ENCODE results near the gene TMEM220. TPM values are rescaled to one million over a fixed set of nuclear protein-coding genes. Genes with fewer than 3 reads are reported as not detected.

TMEM220 gene
- 10 to 100 TPM in 2 of 8 experiments, 1 to 10 TPM in 6; 1.1 to 18.7 (median 1.9) TPM for total RNA-seq

DNA sequence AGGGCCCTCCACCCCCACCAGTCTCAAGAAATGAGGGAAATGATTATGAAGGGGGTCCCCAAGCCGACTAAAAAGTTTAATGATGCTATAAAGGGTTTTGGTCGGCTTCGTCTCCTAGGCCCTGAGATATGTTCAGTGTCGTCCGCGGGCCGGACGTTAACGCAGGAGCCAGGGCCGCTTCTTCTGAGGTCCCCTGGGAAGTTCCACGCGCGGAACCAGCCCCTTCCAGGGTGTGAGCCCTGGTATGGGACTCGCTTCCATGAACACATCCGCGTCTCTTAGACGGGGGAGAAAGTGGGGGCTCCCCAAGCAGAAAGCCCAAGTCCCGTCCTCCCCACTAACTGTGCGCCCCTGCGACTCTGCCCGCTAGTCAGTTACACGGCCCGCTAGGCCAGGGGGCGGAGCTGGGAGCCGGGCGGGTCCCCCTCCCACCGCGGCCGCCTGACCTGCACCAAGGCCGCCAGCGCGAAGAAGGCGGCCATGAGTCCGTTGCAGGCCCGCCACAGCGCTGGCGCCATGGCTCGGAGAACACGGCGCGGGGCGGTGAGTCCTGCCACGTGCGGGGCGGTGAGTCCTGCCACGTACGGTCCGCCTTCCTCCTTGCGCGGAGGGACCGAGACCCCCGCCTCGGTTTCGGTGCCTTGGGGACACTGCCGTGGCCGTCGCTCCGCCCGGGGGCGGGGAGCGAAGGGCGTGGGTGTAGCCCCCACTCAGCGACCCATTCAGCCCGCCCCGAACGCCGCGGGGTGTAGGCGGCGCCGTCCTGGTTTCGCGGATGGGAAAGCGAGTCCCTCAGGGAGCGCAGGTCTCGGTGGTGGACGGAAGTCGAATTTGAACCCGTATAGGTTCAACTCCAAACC lies at the start of gene TMEM220:
TSS of gene TMEM220 (minus strand) at position 690 of the 860 bp plus-strand sequence. CDS start at position 518, 172 bp downstream.
- in situ Hi-C loops (cut with MboI; ENCODE audit: low pct_unique_long_range_greater_than_20kb in 2 of 9, low sequenced_read_pairs in 9 of 9, unreplicated experiment in 9 of 9), result loop anchor here in 5 of 9 experiments (10.0 to 25.0 kb wide), 3 partner anchors 108 to 408 kb away; partner anchors contain the start of gene PIRT (in 2 of the 5)
- 1 to 41% (median 11%) methylated on average over 4 to 33 of the region's 79 CpGs; no CpG with 5 or more reads in 1 of the 10 experiments for WGBS, 10 experiments
- ATAC-seq (replicated peaks in 6 of 8), result peak; percentile 71 to 92 (median 88)
- H3K4me3 ChIP-seq, result peak within 1 kb of the TSS; percentile 26 to 41 (median 38)
- peak within 1 kb of the TSS in 1 of 2 donors; percentile 62 for H3K27ac ChIP-seq
- H3K4me1 ChIP-seq (replicated peaks in 1 of 2), result peaks cover 2 to 3% of the 10 kb centered on the region in 2 donors

DNA sequence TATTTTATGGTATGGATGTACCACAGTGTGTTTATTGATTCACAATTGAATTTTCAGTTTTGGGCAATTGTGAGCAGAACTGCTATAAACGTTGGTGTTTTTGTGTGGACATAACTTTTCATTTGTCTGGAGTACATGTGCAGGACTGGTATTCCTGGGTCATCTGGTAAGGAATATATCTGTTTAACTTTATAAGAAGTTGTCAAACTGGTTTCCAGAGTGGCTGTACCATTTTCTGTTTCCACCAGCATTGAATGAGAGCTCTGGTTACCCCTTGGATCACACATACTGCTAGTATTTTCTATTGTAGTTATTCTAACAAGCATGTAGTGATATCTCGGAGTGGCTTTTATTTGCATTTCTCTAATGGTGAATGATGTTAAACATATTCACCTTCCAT lies 49.8 kb upstream of the TMEM220 start:
- no peak for ATAC-seq (replicated peaks in 6 of 8)
- H3K4me3 ChIP-seq, result no peak overlapping the region
- in situ Hi-C loops (cut with MboI; ENCODE audit: low pct_unique_long_range_greater_than_20kb in 2 of 9, low sequenced_read_pairs in 9 of 9, unreplicated experiment in 9 of 9), result loop anchor here in 1 of 9 experiments (25.0 kb wide), 1 partner anchor 142 kb away; no protein-coding TSS in a partner anchor
- H3K27ac ChIP-seq, result no peak overlapping the region
- no peaks in the 10 kb centered on the region for H3K4me1 ChIP-seq (replicated peaks in 1 of 2)
- WGBS, 10 experiments, result 50 to 100% (median 86%) methylated on average over 1 to 2 of the region's 2 CpGs; no CpG with 5 or more reads in 3 of the 10 experiments

DNA sequence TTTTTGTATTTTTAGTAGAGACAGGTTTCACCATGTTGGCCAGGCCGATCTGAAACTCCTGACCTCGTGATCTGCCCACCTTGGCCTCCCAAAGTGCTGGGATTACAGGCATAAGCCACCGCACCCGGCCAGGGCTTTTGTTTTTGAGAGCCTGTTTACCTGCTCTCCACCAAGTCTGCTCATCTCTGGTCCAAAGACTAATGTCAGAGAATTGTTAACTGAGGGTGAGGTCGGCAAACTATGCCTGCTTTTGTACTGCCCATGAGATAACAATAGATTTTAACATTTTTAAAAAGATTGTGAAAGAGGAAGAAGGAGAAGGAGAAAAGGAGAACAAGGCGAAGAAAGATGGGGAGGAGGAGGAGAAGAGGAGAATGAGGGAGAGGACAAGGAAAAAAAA lies 48.1 kb upstream of the TMEM220 start:
- WGBS, 10 experiments, result 45 to 100% (median 73%) methylated on average over 2 to 6 of the region's 6 CpGs
- H3K4me1 ChIP-seq (replicated peaks in 1 of 2), result peaks cover 0 to 4% of the 10 kb centered on the region in 2 donors
- no peak for ATAC-seq (replicated peaks in 6 of 8)
- in situ Hi-C loops (cut with MboI; ENCODE audit: low pct_unique_long_range_greater_than_20kb in 2 of 9, low sequenced_read_pairs in 9 of 9, unreplicated experiment in 9 of 9), result loop anchor here in 1 of 9 experiments (25.0 kb wide), 1 partner anchor 141 kb away; no protein-coding TSS in a partner anchor
- no peak overlapping the region for H3K4me3 ChIP-seq
- no peak overlapping the region for H3K27ac ChIP-seq

DNA sequence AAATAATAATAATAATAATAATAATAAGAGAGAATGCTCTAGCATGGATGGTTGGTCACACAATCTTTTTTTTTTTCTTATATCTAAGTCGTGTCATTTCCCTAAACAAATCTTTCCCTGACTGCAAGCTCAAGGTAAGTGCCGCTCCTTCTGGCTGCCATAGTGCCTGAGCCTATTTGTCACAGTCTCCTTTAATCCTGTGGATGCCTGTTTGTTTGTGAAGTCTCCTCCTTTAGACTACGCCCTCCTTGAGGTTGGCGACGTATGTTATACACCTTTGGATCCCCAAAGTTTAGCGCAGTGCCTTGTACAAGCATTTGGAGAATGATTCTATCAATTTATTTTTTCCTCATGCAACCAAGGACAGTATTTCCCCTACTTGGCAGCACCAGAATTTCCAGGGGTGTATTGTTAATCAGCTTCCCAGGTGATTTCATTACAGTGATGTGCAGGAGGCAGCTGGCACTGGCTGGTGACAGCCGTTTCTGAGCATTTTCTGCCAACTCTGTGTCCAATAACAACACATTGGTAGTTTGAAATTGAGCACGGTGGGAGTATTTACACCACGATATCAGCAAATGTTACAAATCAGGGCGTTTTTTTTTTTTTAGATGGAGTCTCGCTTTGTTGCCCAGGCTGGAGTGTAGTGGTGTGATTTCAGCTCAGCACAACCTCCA lies 47.4 kb upstream of the TMEM220 start:
- Histone ChIP-seq H3K4me1 (replicated peaks in 1 of 2) (peaks cover 0 to 7% of the 10 kb centered on the region in 2 donors), H3K27ac (no peak overlapping the region), H3K4me3 (no peak overlapping the region)
- 59 to 100% (median 87%) methylated on average over 1 to 9 of the region's 11 CpGs; no CpG with 5 or more reads in 1 of the 10 experiments for WGBS, 10 experiments
- in situ Hi-C loops (cut with MboI; ENCODE audit: low pct_unique_long_range_greater_than_20kb in 2 of 9, low sequenced_read_pairs in 9 of 9, unreplicated experiment in 9 of 9), result loop anchor here in 1 of 9 experiments (25.0 kb wide), 1 partner anchor 140 kb away; no protein-coding TSS in a partner anchor
- ATAC-seq (replicated peaks in 6 of 8), result no peak

DNA sequence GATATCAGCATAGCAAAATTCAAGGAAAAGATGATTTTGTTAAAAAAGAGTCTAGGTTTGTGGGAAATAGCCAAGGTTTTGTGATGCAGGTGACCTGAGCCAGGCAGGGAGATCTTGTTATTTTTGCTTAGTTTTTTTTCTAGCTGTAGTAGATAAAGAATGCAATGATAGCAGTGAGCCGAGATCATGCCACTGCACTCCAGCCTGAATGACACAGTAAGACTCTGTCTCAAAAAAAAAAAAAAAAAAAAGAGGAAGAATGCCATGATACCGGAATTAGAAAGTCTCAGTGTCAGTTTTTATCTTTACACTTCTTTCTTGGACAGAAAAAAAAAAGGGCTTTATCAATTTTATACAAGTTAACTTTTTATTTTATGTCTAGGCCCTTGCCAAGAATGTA lies 46.6 kb upstream of the TMEM220 start:
- in situ Hi-C loops (cut with MboI; ENCODE audit: low pct_unique_long_range_greater_than_20kb in 2 of 9, low sequenced_read_pairs in 9 of 9, unreplicated experiment in 9 of 9), result loop anchor here in 1 of 9 experiments (25.0 kb wide), 1 partner anchor 139 kb away; no protein-coding TSS in a partner anchor
- WGBS, 10 experiments, result 6 to 100% (median 87%) methylated on average over 1 to 2 of the region's 2 CpGs
- ATAC-seq (replicated peaks in 6 of 8), result no peak

DNA sequence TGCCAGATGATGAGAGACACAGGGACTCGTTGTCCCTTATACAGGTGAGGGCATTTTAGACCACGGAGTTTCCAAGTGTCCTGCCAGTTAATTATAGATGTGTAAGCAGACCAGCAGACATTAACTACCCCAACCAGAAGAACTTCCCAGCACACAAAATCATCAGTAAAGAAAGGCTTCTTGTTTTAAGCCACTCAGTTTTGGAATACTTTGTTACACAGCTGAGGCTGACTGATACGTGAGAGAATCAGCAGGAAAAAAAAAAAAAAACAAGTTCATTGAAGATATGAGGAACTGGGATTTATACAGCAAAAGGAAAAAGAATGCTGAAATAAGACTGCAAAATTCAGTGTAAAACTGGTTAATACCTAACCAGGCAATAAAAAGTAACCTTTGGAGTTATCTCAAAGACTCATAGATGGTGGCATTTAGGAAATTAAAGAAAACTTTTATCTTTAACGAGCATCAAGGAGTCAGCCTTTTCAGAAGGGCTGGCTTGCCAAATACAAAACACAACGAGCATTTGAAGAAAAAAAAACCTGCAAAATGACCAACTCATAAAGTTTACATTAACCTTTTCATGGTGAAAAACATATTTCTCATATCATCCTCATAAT lies 46.0 kb upstream of the TMEM220 start:
- in situ Hi-C loops (cut with MboI; ENCODE audit: low pct_unique_long_range_greater_than_20kb in 2 of 9, low sequenced_read_pairs in 9 of 9, unreplicated experiment in 9 of 9), result loop anchor here in 1 of 9 experiments (25.0 kb wide), 1 partner anchor 139 kb away; no protein-coding TSS in a partner anchor
- WGBS, 10 experiments, result 34 to 90% (median 76%) methylated on average over 2 to 5 of the region's 5 CpGs; no CpG with 5 or more reads in 1 of the 10 experiments
- no peak overlapping the region for H3K4me3 ChIP-seq
- H3K27ac ChIP-seq, result no peak overlapping the region
- peaks cover 0 to 7% of the 10 kb centered on the region in 2 donors for H3K4me1 ChIP-seq (replicated peaks in 1 of 2)
- no peak for ATAC-seq (replicated peaks in 6 of 8)

More for the DNA sequence above, 46.6 kb upstream of the TMEM220 start:
- peaks cover 0 to 7% of the 10 kb centered on the region in 2 donors for H3K4me1 ChIP-seq (replicated peaks in 1 of 2)
- no peak overlapping the region for H3K4me3 ChIP-seq
- H3K27ac ChIP-seq, result no peak overlapping the region

DNA sequence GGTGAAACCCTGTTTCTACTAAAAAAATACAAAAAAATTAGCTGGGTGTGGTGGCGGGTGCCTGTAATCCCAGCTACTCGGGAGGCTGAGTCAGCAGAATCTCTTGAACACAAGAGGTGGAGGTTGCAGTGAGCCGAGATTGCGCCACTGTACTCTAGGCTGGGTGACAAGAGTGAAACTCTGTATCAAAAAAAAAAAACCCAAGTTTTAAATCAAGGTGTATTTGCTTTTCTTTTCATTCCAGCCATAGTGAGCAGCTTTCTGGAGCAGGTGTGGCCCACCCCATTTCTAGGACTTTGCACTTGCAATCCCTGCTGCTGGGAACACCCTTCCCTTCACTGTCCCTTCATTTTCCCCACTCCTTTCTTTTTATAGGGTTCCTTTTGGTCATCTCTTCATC lies 45.2 kb upstream of the TMEM220 start:
- 55 to 100% (median 100%) methylated on average over 1 to 2 of the region's 4 CpGs; no CpG with 5 or more reads in 3 of the 10 experiments for WGBS, 10 experiments
- H3K4me1 ChIP-seq (replicated peaks in 1 of 2), result peaks cover 0 to 7% of the 10 kb centered on the region in 2 donors
- in situ Hi-C loops (cut with MboI; ENCODE audit: low pct_unique_long_range_greater_than_20kb in 2 of 9, low sequenced_read_pairs in 9 of 9, unreplicated experiment in 9 of 9), result loop anchor here in 1 of 9 experiments (25.0 kb wide), 1 partner anchor 138 kb away; no protein-coding TSS in a partner anchor
- no peak for ATAC-seq (replicated peaks in 6 of 8)
- no peak overlapping the region for H3K27ac ChIP-seq
- H3K4me3 ChIP-seq, result no peak overlapping the region

DNA sequence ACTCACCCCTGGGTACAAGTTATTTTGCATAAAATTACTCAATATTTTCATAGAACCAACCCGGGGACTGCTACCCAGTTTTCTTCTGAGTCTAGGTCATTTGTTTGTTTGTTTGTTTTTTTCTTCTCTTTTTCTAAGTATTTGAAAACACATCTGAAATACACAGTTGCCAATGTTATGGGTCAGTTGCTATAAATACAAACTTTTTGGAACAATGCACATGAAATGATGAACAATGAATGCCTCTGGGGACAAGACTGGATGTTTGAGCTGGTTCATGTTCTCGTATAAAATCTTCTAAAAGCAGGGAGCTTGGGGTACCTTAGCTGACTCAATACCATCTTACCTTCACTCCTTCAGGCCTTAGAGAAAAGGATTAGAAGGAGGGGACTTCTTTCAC lies 43.6 kb upstream of the TMEM220 start:
- Histone ChIP-seq H3K4me1 (replicated peaks in 1 of 2) (peaks cover 5 to 7% of the 10 kb centered on the region in 2 donors), H3K4me3 (no peak overlapping the region), H3K27ac (no peak overlapping the region)
- in situ Hi-C loops (cut with MboI; ENCODE audit: low pct_unique_long_range_greater_than_20kb in 2 of 9, low sequenced_read_pairs in 9 of 9, unreplicated experiment in 9 of 9), result no loop called here
- no peak for ATAC-seq (replicated peaks in 6 of 8)
- 0 to 73% (median 53%) methylated on average over 1 to 2 of the region's 2 CpGs for WGBS, 10 experiments

DNA sequence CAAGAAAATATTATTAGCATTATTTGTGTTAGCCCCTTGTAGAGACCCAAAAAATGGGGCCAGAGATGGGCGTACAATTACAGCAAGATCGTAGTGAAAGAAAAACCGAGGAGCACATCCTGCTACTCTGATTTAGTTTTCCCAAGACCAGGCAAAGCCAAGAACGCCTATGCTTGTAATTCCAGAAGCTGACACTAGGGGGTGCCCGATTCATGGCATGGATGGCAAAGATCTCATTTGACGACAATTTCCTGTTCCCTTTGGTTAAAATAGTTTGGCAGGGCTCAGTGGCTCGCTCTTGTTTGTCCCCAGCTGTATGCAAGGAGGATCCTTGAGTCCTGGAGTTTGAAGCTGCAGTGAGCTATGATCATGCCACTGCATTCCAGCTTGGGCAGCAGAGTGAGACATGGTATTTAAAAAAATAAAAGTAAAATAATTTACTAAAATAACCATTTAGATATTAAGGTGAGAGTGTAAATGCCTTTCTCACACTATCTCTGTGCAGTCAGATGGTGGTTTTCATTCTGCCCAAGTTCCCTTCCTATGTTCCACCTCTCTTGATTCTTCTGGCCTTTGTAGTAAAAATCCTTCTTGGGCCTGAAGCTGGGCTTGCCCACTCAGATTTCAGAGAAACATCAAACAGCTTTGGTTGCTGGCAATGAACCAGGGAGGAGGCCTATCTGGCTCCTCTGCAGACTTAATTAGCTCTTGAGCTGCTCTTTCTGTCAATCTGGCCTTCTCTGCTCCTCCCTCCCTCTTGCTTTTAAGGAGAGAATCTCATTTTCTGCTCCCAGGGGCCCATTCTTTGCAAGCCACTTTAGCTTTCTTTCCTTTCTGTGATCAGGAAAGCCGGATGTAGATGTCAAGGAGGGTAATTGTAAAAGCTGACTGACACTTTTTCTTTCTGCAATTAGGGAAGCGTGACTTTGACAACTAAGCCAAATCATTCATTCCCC lies 42.9 kb upstream of the TMEM220 start:
- H3K4me3 ChIP-seq, result no peak overlapping the region
- in situ Hi-C loops (cut with MboI; ENCODE audit: low pct_unique_long_range_greater_than_20kb in 2 of 9, low sequenced_read_pairs in 9 of 9, unreplicated experiment in 9 of 9), result no loop called here
- peak; percentile 15 to 56 (median 40) for ATAC-seq (replicated peaks in 6 of 8)
- 0 to 67% (median 26%) methylated on average over 2 to 9 of the region's 9 CpGs; no CpG with 5 or more reads in 1 of the 10 experiments for WGBS, 10 experiments
- no peak overlapping the region for H3K27ac ChIP-seq
- H3K4me1 ChIP-seq (replicated peaks in 1 of 2), result peaks cover 6 to 7% of the 10 kb centered on the region in 2 donors

DNA sequence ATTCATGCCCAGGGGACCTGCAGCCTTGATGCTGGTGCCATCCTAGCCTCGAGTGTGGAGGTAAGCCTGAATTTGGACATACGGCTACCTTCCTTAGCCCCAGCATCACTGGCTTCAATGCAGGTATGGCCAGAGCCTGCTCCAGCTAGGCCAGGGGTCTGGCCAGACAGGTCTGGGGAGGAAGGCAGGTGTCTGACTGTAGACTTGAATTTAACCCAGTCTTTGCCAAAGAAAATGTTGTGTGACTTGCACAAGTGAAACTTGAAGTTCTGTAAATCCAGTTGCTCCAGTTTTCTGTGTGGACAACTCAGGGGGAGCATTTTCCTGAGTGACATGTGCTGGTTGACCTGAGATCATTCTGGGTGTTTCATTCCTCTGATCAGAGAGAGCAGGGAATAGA lies 41.3 kb upstream of the TMEM220 start:
- Histone ChIP-seq H3K27ac (no peak overlapping the region), H3K4me1 (replicated peaks in 1 of 2) (peaks cover 6 to 7% of the 10 kb centered on the region in 2 donors), H3K4me3 (no peak overlapping the region)
- ATAC-seq (replicated peaks in 6 of 8), result no peak
- 40 to 71% (median 40%) methylated on average over 1 to 2 of the region's 2 CpGs; no CpG with 5 or more reads in 7 of the 10 experiments for WGBS, 10 experiments
- in situ Hi-C loops (cut with MboI; ENCODE audit: low pct_unique_long_range_greater_than_20kb in 2 of 9, low sequenced_read_pairs in 9 of 9, unreplicated experiment in 9 of 9), result no loop called here

DNA sequence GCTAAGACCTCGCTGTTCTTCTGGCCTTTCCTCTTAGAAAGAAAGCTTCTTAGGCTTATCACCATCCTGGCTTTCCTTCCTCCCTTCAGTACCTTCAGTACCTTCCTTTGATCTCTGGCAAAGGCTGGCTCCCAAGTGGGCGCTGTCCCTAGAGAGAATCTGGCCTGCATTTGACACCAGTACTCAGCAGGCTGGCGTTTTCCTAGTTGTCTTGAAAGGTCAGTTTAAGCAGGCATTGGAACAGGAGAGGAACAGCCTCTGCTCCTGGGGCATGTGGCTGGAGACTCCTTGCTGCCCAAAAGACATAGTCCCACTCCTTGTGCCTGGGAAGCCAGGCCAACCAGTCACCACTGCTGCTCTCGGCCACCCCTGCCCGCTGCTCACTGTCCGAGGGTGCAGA lies 40.0 kb upstream of the TMEM220 start:
- Histone ChIP-seq H3K4me1 (replicated peaks in 1 of 2) (peaks cover 6 to 7% of the 10 kb centered on the region in 2 donors), H3K4me3 (no peak overlapping the region), H3K27ac (no peak overlapping the region)
- 20 to 100% (median 89%) methylated on average over 1 to 6 of the region's 6 CpGs; no CpG with 5 or more reads in 2 of the 10 experiments for WGBS, 10 experiments
- in situ Hi-C loops (cut with MboI; ENCODE audit: low pct_unique_long_range_greater_than_20kb in 2 of 9, low sequenced_read_pairs in 9 of 9, unreplicated experiment in 9 of 9), result no loop called here
- no peak for ATAC-seq (replicated peaks in 6 of 8)
